Fibroblast of lung (primary cell): ENCODE data around the gene ABCC5.

Source experiments
- CTCF ChIP-seq, 2 donors: IDR thresholded peaks in 1 of 2; conservative IDR thresholded peaks in 1 of 2; 1 replicate in 1 of 2; 2 replicates in 1 of 2; pipeline ENCODE4 v1.5.1; 2011 to 2012; ENCODE audit warnings: low read length in 2 of 2, control low read depth in 1 of 2, inconsistent platforms in 1 of 2, low read depth in 1 of 2, mild to moderate bottlenecking in 1 of 2
- EZH2 ChIP-seq: IDR thresholded peaks from 2 replicates; pipeline ENCODE4 v1.5.1; 2012; ENCODE audit warnings: low read length, control low read depth, mild to moderate bottlenecking; ENCODE audit errors: missing control alignments

GRCh38 chr3:183909030-183909600 lies 108.6 kb downstream of the ABCC5 start:
- TF ChIP-seq CTCF (conservative IDR thresholded peaks at IDR 0.05 in 1 of 2, IDR thresholded peaks at IDR 0.05 in 1 of 2; ENCODE audit: low read depth in 1 of 2, low read length in 2 of 2) (no peak), EZH2 (no peak)
